GM21825 (cell line): ENCODE measurements around the gene ELMO1.
"Not testable (repeated sequence)": the region's sequence is repeated elsewhere in the genome, so short reads cannot be mapped to it uniquely, and the experiment has no call there.

Source experiments
- ATAC-seq: cut with Tn5 transposase; IDR thresholded peaks from one replicate; pipeline ENCODE4 v1.9.1; 2021; ENCODE audit warnings: mild to moderate bottlenecking, moderate library complexity; ENCODE audit not compliant: unreplicated experiment

ELMO1 gene

GRCh38 chr7:37000511-37000910 lies 448.2 kb downstream of the ELMO1 start:
- ATAC-seq, result no peak

- ATAC-seq, result no peak
These were observed 448.8 kb downstream of the ELMO1 start for GRCh38 chr7:36999626-37000485.

- no peak for ATAC-seq
These were observed 452.9 kb downstream of the ELMO1 start for GRCh38 chr7:36995776-36996175.

GRCh38 chr7:36994456-36995112 lies 454.1 kb downstream of the ELMO1 start:
- ATAC-seq, result no peak

GRCh38 chr7:36986948-36987724 lies 461.5 kb downstream of the ELMO1 start:
- ATAC-seq, result no peak

- ATAC-seq, result no peak
These were observed 462.1 kb downstream of the ELMO1 start for GRCh38 chr7:36986511-36986933.

GRCh38 chr7:36985866-36986400 lies 462.7 kb downstream of the ELMO1 start:
- no peak for ATAC-seq

- no peak for ATAC-seq
These were observed 463.3 kb downstream of the ELMO1 start for GRCh38 chr7:36985316-36985715.

GRCh38 chr7:36984710-36985312 lies 463.9 kb downstream of the ELMO1 start:
- ATAC-seq, result no peak

GRCh38 chr7:36984041-36984521 lies 464.6 kb downstream of the ELMO1 start:
- no peak for ATAC-seq

- no peak for ATAC-seq
These were observed 465.9 kb downstream of the ELMO1 start for GRCh38 chr7:36982766-36983165.

GRCh38 chr7:36979810-36980248 lies 468.8 kb downstream of the ELMO1 start:
- no peak for ATAC-seq

GRCh38 chr7:36978461-36978860 lies 470.2 kb downstream of the ELMO1 start:
- no peak for ATAC-seq

- ATAC-seq, result no peak
These were observed 470.8 kb downstream of the ELMO1 start for GRCh38 chr7:36977878-36978277.

GRCh38 chr7:36973534-36973933 lies 475.1 kb downstream of the ELMO1 start:
- not testable (repeated sequence) for ATAC-seq

GRCh38 chr7:36972140-36972518 lies 476.5 kb downstream of the ELMO1 start:
- ATAC-seq, result no peak

- ATAC-seq, result no peak
These were observed 477.0 kb downstream of the ELMO1 start for GRCh38 chr7:36971515-36972139.

- no peak for ATAC-seq
These were observed 477.8 kb downstream of the ELMO1 start for GRCh38 chr7:36970551-36971514.

GRCh38 chr7:36969376-36969775 lies 479.3 kb downstream of the ELMO1 start:
- no peak for ATAC-seq
